B cell (primary cell): Measurements from ENCODE around the gene IL31RA. TPM values are rescaled to one million over a fixed set of nuclear protein-coding genes. Genes with fewer than 3 reads are reported as not detected.

Source experiments
- ATAC-seq: fragments of 200-7000 bp; cut with Tn5 transposase; one replicate; pipeline ENCODE4 v1.10.0; 2021; ENCODE audit warnings: low read depth, mild to moderate bottlenecking, moderate number of reproducible peaks, moderate library complexity
- CTCF ChIA-PET: fragments of 350-600 bp; sonication (Branson Sonifier 250); formaldehyde crosslinking; loops from one replicate; lab custom pipeline; 2021; ENCODE audit warnings: antibody characterized with exemption, inconsistent platforms; lab: Charles Lee
- POLR2A ChIA-PET: fragments of 350-600 bp; sonication (Branson Sonifier 250); formaldehyde crosslinking; loops from one replicate; lab custom pipeline; 2021; ENCODE audit warnings: antibody characterized with exemption; lab: Charles Lee
- DNase-seq: peaks from one replicate; pipeline ENCODE4 v3.0.0; 2013
- H2AFZ ChIP-seq: 2 replicates; pipeline ENCODE4 v1.6.1; 2012; ENCODE audit warnings: mild to moderate bottlenecking, low read depth, low read length; ENCODE audit not compliant: insufficient read depth, poor library complexity, severe bottlenecking
- H3K27ac ChIP-seq, 2 donors: 1 replicate in 1 of 2; 2 replicates in 1 of 2; pipeline ENCODE4 v1.5.1; 2012 to 2013; ENCODE audit warnings: low read length in 2 of 2, mild to moderate bottlenecking in 2 of 2, moderate library complexity in 1 of 2
- H3K27me3 ChIP-seq, 4 experiments: fragments of 200-600 bp in 1 of 4; sonication (generic) in 1 of 4; replicated peaks in 1 of 4; 1 replicate in 2 of 4; 2 replicates in 2 of 4; pipeline versions ENCODE4 v1.6.1 to v1.7.0; 2013 to 2016; ENCODE audit warnings: low read length in 3 of 4, mild to moderate bottlenecking in 2 of 4, mixed read lengths in 1 of 4, moderate library complexity in 1 of 4; ENCODE audit not compliant: insufficient read depth in 4 of 4, control insufficient read depth in 3 of 4; ENCODE audit errors: control extremely low read depth in 1 of 4
- H3K36me3 ChIP-seq, 2 experiments: replicated peaks in 1 of 2; 1 replicate in 1 of 2; 2 replicates in 1 of 2; pipeline versions ENCODE4 v1.6.1 to v1.7.1; 2013; ENCODE audit warnings: low read length in 1 of 2; ENCODE audit not compliant: insufficient read depth in 2 of 2, control insufficient read depth in 1 of 2; ENCODE audit errors: control extremely low read depth in 1 of 2, extremely low read depth in 1 of 2
- H3K4me1 ChIP-seq, 2 donors: fragments of 200-600 bp in 1 of 2; sonication (generic) in 1 of 2; 1 replicate in 1 of 2; 2 replicates in 1 of 2; pipeline versions ENCODE4 v1.5.1 to v1.6.1; 2013 to 2017; ENCODE audit warnings: low read length in 2 of 2; ENCODE audit not compliant: control insufficient read depth in 2 of 2, insufficient read depth in 2 of 2
- H3K4me2 ChIP-seq: replicated peaks from 2 replicates; pipeline ENCODE3; 2012; ENCODE audit warnings: mild to moderate bottlenecking, low read depth, low read length; ENCODE audit not compliant: poor library complexity, severe bottlenecking
- H3K4me3 ChIP-seq, 5 experiments: fragments of 200-600 bp in 1 of 5; sonication (generic) in 1 of 5; 1 replicate in 3 of 5; 2 replicates in 2 of 5; pipeline versions ENCODE4 v1.5.1 to v1.7.0; 2011 to 2016; ENCODE audit warnings: low read length in 4 of 5, mild to moderate bottlenecking in 4 of 5, low read depth in 2 of 5, control low read depth in 1 of 5, moderate library complexity in 1 of 5; ENCODE audit not compliant: insufficient read depth in 1 of 5; ENCODE audit errors: control extremely low read depth in 1 of 5, extremely low read depth in 1 of 5
- H3K79me2 ChIP-seq: fragments of 200-600 bp; sonication (generic); one replicate; pipeline ENCODE4 v1.6.0; 2016; ENCODE audit warnings: low read length; ENCODE audit not compliant: control insufficient read depth, insufficient read depth
- H3K9ac ChIP-seq: fragments of 200-600 bp; sonication (generic); 2 replicates; pipeline ENCODE4 v1.6.1; 2017; ENCODE audit warnings: mild to moderate bottlenecking, low read length, moderate library complexity
- H3K9me3 ChIP-seq, 3 donors: one replicate each; pipeline versions ENCODE4 v1.6.1 to v1.7.1; 2013; ENCODE audit warnings: low read length in 2 of 3; ENCODE audit not compliant: control insufficient read depth in 2 of 3, insufficient read depth in 1 of 3; ENCODE audit errors: control extremely low read depth in 1 of 3
- H4K20me1 ChIP-seq: 2 replicates; pipeline ENCODE4 v1.6.0; 2012; ENCODE audit warnings: mild to moderate bottlenecking, low read length; ENCODE audit not compliant: insufficient read depth, control insufficient read depth, poor library complexity, severe bottlenecking
- H3K27ac Mint-ChIP-seq: one replicate; pipeline ENCODE4 v1.8.0; 2021; ENCODE audit warnings: mixed read lengths
- H3K27me3 Mint-ChIP-seq: one replicate; pipeline ENCODE4 v1.8.0; 2021; ENCODE audit warnings: mixed read lengths
- H3K4me1 Mint-ChIP-seq: one replicate; pipeline ENCODE4 v1.8.0; 2021; ENCODE audit warnings: mixed read lengths
- H3K4me3 Mint-ChIP-seq: one replicate; pipeline ENCODE4 v1.8.0; 2021; ENCODE audit warnings: mixed read lengths
- H3K9me3 Mint-ChIP-seq: one replicate; pipeline ENCODE4 v1.8.0; 2022; ENCODE audit warnings: mixed read lengths; ENCODE audit not compliant: insufficient read depth
- EZH2 ChIP-seq: IDR thresholded peaks from 2 replicates; pipeline ENCODE4 v1.6.1; 2012; ENCODE audit warnings: borderline replicate concordance, low read depth, mild to moderate bottlenecking, moderate library complexity, low read length; ENCODE audit not compliant: insufficient read depth, poor library complexity, severe bottlenecking
- WGBS: methylation state at CpG from one replicate; pipeline ENCODE4 v1.1.5; 2013; ENCODE audit warnings: missing lambda C conversion rate; ENCODE audit not compliant: insufficient coverage; 5-methylcytosine and 5-hydroxymethylcytosine counted together
- intact Hi-C: fragments of 100-400 bp; cut with micrococcal nuclease; formaldehyde crosslinking; loops from one replicate; pipeline ENCODE4 v1.10.0; 2022
- polyA plus RNA-seq: library from polyadenylated mRNA; depleted of rRNA; stranded (reverse); fragments of >200 nt; gene quantifications from 2 replicates; pipeline ENCODE4 v1.2.3, GENCODE V29; 2012
- total RNA-seq, 2 donors: library from RNA; stranded (reverse); fragments of 120-200 nt in 1 of 2; gene quantifications; 1 replicate in 1 of 2; 2 replicates in 1 of 2; pipeline versions ENCODE4 v1.2.3 to v1.2.4, GENCODE V29; 2013 to 2022
- TF ChIP-seq, protein P1 (sequence below): fragments of 200-600 bp; IDR thresholded peaks from one replicate; pipeline ENCODE4 v1.8.0; 2022; ENCODE audit warnings: antibody characterized with exemption, mild to moderate bottlenecking

Gene IL31RA
- total and polyA plus RNA-seq, 2 donors (not counting 1 experiment from before 2014, with no cell fraction given) = not detected

DNA sequence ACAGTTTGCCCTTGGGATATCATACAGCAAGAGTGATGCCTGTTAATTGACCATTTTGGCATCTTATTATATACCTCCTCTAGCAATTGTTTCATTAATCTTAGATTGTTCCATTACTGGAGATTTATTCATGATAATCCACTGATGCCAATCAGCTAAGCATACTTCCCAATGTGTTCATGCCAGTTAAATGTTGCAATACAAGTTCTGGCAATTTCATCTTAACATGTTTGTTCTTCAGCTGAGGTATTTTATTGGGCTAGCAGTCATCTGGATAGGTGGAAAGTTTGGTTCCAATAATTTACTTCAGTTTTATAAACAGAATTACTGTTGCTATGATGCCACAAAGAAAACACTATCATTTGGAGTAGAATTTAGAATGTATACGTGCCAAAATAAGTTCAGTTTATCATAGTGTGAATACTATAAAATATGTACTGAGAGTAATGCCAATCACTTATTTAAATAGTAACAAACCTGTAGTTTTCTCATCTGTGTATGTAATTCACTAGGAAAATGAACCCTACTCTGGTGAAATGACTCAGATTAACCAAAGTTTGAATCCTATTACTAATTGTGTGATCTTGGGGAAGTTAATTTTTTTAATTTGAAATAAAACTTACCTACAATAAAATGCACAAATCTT, 27.9 kb upstream of the IL31RA start:
- no peaks in the 10 kb centered on the region for H3K9me3 ChIP-seq
- H3K79me2 ChIP-seq = no peaks in the 10 kb centered on the region
- Mint-ChIP-seq H3K9me3 (no peaks in the 10 kb centered on the region), H3K4me3 (no peak overlapping the region), H3K27me3 (peaks cover 62% of the 10 kb centered on the region), H3K4me1 (peaks cover 3% of the 10 kb centered on the region), H3K27ac (no peak overlapping the region)
- ChIA-PET POLR2A (no interaction called here), CTCF (no interaction called here)
- no peak for ATAC-seq
- intact Hi-C loops = no loop called here
- no peak overlapping the region for H3K9ac ChIP-seq
- H3K27me3 ChIP-seq = peaks cover 0 to 37% (median 31%) of the 10 kb centered on the region in 4 experiments
- TF ChIP-seq EZH2 = no peak
- TF ChIP-seq, protein P1, sequence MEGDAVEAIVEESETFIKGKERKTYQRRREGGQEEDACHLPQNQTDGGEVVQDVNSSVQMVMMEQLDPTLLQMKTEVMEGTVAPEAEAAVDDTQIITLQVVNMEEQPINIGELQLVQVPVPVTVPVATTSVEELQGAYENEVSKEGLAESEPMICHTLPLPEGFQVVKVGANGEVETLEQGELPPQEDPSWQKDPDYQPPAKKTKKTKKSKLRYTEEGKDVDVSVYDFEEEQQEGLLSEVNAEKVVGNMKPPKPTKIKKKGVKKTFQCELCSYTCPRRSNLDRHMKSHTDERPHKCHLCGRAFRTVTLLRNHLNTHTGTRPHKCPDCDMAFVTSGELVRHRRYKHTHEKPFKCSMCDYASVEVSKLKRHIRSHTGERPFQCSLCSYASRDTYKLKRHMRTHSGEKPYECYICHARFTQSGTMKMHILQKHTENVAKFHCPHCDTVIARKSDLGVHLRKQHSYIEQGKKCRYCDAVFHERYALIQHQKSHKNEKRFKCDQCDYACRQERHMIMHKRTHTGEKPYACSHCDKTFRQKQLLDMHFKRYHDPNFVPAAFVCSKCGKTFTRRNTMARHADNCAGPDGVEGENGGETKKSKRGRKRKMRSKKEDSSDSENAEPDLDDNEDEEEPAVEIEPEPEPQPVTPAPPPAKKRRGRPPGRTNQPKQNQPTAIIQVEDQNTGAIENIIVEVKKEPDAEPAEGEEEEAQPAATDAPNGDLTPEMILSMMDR = no peak
- no peak overlapping the region for H3K27ac ChIP-seq
- H3K4me1 ChIP-seq = peaks cover 0 to 7% of the 10 kb centered on the region in 2 donors
- no peaks in the 10 kb centered on the region for H3K36me3 ChIP-seq
- H3K4me3 ChIP-seq = no peak overlapping the region
- H2AFZ ChIP-seq = no peak overlapping the region
- WGBS = no CpG with 5 or more reads among the region's 1 CpG
- DNase-seq = no peak
- no peaks in the 10 kb centered on the region for H4K20me1 ChIP-seq
- no peak overlapping the region for H3K4me2 ChIP-seq

DNA sequence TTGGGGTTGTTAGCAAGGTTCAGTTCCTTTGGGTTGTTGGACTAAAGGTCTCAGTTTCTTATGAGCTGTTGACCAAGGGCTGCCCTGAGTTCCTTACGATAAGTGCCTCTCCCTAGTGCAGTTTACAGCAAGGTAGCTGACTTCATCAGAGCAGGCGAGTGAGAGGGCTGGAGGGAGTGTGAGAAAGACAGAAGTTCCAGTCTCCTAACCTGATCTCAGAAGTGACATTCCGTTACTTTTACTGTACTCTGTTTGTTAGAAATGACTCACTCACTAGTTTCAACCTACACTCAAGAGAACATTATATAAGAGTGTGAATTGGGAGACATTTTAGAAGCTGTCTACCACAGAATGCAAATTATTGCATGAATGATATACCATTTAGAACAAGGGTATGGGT, 21.2 kb upstream of the IL31RA start:
- no peak overlapping the region for H3K4me3 Mint-ChIP-seq
- H3K9me3 ChIP-seq = peaks cover 0 to 6% (median 0%) of the 10 kb centered on the region in 3 donors
- no peaks in the 10 kb centered on the region for H4K20me1 ChIP-seq
- ATAC-seq (no peak), DNase-seq (no peak)
- TF ChIP-seq EZH2 = no peak
- TF ChIP-seq, protein P1 = no peak
- H3K4me1 Mint-ChIP-seq = no peaks in the 10 kb centered on the region
- H3K4me3 ChIP-seq = no peak overlapping the region
- ChIA-PET CTCF (interaction anchor here (1.4 kb wide), 1 partner anchor 9 kb away, joined by 4 read pairs; no protein-coding TSS in a partner anchor), POLR2A (no interaction called here)
- H3K4me2 ChIP-seq = no peak overlapping the region
- intact Hi-C loops = no loop called here
- peaks cover 0 to under 1% (median 0%) of the 10 kb centered on the region in 4 experiments for H3K27me3 ChIP-seq
- H3K4me1 ChIP-seq = no peaks in the 10 kb centered on the region
- H3K27ac ChIP-seq = no peak overlapping the region
- H3K27ac Mint-ChIP-seq = no peak overlapping the region
- 100% methylated on average over 1 of the region's 3 CpGs for WGBS
- H3K9ac ChIP-seq = no peak overlapping the region
- H3K36me3 ChIP-seq = no peaks in the 10 kb centered on the region
- H3K9me3 Mint-ChIP-seq = no peaks in the 10 kb centered on the region
- H3K27me3 Mint-ChIP-seq = peaks cover 15% of the 10 kb centered on the region
- no peak overlapping the region for H2AFZ ChIP-seq
- H3K79me2 ChIP-seq = no peaks in the 10 kb centered on the region
